NB4 (cell line): Measurements from ENCODE around the gene EFCAB14.

Source experiments
- DNase-seq: peaks from one replicate; pipeline ENCODE4 v3.0.0; 2010; ENCODE audit warnings: low read depth
- H3K4me3 ChIP-seq: one replicate; pipeline ENCODE4 v1.5.1; 2011; ENCODE audit warnings: mild to moderate bottlenecking, low read depth, low read length, moderate library complexity
- MYC ChIP-seq: IDR thresholded peaks from 2 replicates; pipeline ENCODE4 v1.6.1; 2011; ENCODE audit warnings: low read depth, low read length
- POLR2A ChIP-seq: IDR thresholded peaks from 2 replicates; pipeline ENCODE4 v1.6.1; 2011; ENCODE audit warnings: mild to moderate bottlenecking; ENCODE audit not compliant: insufficient read length; ENCODE audit errors: extremely low read depth
- TF ChIP-seq, protein P1 (sequence below): IDR thresholded peaks from 2 replicates; pipeline ENCODE4 v1.6.1; 2011; ENCODE audit warnings: low read depth, low read length
- TF ChIP-seq, protein P2 (sequence below): IDR thresholded peaks from one replicate; pipeline ENCODE4 v1.5.1; 2012; ENCODE audit warnings: low read depth, low read length

Gene EFCAB14

DNA sequence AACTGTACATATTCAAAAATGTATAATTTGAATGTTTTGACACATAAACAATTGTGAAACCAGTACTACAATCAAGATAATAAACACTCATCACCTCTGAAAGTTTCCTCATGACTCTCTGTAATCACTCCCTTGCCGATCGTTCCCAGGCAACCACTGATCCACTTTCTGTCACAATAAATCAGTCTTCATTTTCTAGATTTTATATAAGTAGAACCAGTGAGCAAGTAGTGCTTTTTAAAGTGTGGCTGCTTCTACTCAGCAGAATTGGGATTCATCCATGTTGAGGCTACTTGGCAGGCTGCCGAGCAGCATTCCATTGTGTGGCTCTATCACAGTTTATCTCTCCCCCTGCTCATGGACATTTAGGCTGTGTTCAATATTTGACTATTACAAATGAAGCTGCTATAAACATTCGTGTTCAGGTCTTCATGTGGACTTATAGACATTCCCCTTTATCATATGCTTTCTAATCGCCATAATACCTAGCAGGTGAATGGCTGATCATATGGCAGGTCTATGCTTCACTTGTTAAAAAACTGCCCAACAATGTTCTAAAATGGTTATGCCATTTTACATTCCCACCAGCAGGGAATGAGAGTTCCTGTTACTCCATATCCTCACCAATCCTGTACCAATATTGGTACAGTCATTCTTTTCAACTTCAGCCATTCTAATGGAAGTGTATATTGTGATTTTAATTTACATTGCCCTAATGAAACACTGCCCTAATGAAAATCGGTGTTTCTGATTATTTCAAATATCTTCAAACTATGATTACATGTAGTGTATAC is 26.7 kb downstream of the EFCAB14 start:
- TF ChIP-seq POLR2A = no peak
- TF ChIP-seq, protein P1, sequence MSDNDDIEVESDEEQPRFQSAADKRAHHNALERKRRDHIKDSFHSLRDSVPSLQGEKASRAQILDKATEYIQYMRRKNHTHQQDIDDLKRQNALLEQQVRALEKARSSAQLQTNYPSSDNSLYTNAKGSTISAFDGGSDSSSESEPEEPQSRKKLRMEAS = no peak
- TF ChIP-seq MYC = no peak
- TF ChIP-seq, protein P2, sequence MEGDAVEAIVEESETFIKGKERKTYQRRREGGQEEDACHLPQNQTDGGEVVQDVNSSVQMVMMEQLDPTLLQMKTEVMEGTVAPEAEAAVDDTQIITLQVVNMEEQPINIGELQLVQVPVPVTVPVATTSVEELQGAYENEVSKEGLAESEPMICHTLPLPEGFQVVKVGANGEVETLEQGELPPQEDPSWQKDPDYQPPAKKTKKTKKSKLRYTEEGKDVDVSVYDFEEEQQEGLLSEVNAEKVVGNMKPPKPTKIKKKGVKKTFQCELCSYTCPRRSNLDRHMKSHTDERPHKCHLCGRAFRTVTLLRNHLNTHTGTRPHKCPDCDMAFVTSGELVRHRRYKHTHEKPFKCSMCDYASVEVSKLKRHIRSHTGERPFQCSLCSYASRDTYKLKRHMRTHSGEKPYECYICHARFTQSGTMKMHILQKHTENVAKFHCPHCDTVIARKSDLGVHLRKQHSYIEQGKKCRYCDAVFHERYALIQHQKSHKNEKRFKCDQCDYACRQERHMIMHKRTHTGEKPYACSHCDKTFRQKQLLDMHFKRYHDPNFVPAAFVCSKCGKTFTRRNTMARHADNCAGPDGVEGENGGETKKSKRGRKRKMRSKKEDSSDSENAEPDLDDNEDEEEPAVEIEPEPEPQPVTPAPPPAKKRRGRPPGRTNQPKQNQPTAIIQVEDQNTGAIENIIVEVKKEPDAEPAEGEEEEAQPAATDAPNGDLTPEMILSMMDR = no peak
- H3K4me3 ChIP-seq = no peak overlapping the region
- DNase-seq = no peak

DNA sequence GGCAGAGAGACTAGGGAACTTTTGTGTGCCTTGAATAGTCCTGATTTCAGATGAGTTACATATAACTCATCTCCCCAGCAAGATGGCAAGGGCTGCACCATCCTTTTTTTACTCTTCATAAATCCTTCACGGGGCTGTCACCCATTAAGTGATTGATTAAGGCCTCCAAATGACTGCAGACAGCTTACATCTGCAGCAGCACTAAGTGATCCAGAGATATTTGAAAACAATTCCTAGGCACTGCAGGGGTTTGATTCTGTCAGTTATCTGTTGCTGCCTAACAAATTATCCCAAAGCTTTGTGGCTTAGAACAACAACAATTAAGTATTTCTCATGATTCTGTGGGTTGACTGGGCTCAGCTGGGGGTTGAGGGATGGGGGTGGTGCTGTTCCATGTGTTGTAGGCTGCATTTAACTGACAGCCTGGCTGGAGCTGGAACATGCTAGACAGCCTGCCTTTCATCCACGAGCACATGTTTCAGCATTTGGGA is 27.9 kb downstream of the EFCAB14 start:
- no peak overlapping the region for H3K4me3 ChIP-seq
- TF ChIP-seq, protein P2 = no peak
- TF ChIP-seq MYC = no peak
- TF ChIP-seq POLR2A = no peak
- TF ChIP-seq, protein P1 = no peak
- DNase-seq = no peak

DNA sequence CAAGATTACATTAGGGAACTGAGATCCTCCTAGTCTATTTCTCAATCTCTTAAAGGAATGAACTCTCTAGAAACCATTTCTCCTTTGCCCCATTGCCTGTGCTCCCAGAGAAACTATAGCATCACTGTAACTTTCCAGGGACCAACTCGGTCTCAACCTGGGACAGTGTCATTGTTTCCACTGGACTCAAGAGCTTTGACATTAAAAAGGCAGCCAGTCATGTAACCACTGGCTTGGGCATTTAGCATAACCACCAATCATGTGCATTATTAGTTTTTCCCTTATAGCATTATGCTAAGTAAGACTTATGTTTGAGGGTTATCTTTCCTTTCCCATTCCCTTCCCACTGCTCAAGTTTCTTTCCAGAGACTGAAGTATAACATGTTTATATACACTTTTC is 29.0 kb downstream of the EFCAB14 start:
- TF ChIP-seq, protein P2 = no peak
- TF ChIP-seq MYC (no peak), POLR2A (no peak)
- TF ChIP-seq, protein P1 = no peak
- no peak for DNase-seq
- no peak overlapping the region for H3K4me3 ChIP-seq

DNA sequence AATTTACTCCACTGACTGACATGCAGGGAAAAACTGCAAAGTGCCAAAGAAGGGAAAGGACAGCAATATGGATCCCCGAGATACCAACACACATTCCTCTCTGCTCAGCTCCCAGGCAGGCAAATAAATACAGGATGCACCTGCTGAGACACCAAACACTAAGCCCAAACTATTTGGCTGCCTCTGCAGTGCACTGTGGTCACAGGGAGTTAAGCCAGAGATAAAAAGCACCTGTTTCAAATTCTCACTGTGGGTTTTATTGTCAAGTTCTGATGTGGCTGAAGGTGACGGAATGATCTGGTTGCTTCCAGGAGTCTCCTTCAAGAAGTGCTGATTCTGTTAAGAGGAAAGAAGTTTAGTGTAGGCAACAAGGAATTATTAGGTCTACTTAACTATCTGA is 29.6 kb downstream of the EFCAB14 start:
- DNase-seq = no peak
- no peak for TF ChIP-seq MYC
- TF ChIP-seq, protein P1 = no peak
- TF ChIP-seq, protein P2 = no peak
- no peak for TF ChIP-seq POLR2A
- no peak overlapping the region for H3K4me3 ChIP-seq

DNA sequence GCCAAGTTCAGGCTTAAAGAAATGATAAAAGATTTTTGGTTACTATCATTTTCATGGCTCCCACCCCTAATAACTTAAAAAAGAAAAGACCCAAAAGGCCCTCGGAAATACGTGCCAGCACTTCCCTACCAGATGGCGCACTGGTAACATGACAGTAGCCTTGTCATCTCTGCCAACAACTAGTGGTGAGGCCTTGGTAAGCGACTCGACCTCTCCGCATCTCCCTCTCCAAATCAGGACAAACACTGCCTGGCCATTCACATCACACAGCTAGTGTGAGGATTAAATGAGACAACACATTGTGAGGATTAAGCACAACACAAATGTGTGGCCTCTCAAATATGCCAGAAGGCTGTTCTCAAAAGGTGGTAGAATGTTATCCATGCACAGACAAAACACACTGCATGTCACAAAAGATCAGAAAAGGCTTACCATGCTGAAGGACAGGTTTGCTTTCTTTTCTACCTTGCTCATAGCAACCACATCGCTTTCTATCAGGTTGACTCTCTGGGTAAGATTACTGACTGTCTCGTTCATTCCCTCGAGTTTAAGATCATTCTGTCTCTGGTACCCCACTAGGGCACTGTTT is 30.9 kb downstream of the EFCAB14 start:
- no peak for DNase-seq
- TF ChIP-seq MYC (no peak), POLR2A (no peak)
- TF ChIP-seq, protein P1 = no peak
- TF ChIP-seq, protein P2 = no peak
- no peak overlapping the region for H3K4me3 ChIP-seq
